Stimulated activated CD8-positive, alpha-beta memory T cell treated with anti-CD3 and anti-CD28 coated beads, Interleukin-12 subunit alpha, Interleukin-12 subunit beta, amount 100 ng/mL, for 1 hour (primary cell): ENCODE data around the gene CD207.
"Not testable (repeated sequence)": the region's sequence is repeated elsewhere in the genome, so short reads cannot be mapped to it uniquely, and the experiment has no call there.

Source experiments
- DNase-seq: peaks from one replicate; pipeline ENCODE4 v3.0.0-alpha.2; 2020; ENCODE audit warnings: low read depth

The CD207 gene

GRCh38 chr2:70828914-70829824 lies 6.4 kb downstream of the CD207 start:
- DNase-seq: no peak

- no peak for DNase-seq
Measured at GRCh38 chr2:70828115-70828514, 7.5 kb downstream of the CD207 start.

DNA sequence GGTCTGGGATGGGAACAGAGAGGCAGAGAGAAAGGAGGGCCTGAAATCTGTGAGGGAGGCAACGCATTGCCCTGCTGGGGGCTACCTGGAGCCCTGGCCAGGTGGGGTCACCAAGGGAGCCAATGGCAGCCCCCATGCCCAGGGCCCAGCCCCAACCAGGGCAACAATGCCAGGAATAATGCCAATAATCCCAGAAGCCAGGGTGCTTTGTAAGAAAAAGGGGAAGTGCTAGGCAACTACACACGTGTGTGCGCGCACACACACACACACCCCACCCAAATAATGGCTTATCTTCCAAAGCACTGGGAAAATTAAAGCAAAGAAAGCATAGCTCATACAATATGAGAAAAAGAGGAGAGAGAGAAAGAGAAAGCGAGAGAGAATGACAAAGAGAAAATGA lies 8.2 kb downstream of the CD207 start:
- no peak for DNase-seq

- no peak for DNase-seq
Measured at GRCh38 chr2:70826696-70827350, 8.8 kb downstream of the CD207 start.

DNA sequence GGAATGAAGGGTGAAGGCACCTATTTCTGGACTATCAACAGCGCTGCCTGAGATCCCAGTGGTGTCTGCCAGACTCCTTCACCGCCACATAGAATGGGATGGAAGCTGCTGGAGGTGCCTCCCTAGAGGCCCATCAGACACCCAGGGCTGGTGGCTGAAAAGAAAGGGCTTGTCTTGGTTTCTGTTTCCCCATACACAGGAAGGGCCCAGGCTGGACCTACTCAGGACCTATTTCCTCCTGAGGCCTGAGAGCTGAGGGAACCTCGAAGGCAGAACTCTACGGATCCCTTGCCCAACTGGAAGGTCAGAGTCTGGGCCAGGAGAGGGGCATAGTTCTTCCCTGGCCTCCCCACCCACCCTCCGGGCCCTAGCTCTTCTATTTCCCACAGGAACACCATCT lies 12.4 kb downstream of the CD207 start:
- DNase-seq: no peak

DNA sequence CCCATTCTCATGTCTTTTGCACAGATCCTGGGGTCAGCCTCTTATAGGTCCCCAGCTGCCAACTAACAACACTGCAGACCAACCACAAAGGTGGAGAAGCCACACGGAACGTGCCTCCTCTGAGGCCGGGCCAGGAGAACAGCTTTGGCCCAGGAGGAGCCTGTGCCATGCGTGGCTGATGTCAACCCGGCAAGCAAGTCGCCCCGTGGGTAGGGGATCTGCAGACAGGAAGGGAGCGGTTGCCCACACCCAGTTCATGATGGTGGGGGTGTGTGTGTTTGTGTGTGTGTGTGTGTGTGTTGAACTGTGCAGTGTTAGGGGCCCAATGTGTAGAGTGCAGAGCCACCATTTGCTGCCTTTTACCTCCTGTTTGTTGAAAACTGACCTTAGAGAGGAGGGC lies 12.8 kb downstream of the CD207 start:
- no peak for DNase-seq

DNA sequence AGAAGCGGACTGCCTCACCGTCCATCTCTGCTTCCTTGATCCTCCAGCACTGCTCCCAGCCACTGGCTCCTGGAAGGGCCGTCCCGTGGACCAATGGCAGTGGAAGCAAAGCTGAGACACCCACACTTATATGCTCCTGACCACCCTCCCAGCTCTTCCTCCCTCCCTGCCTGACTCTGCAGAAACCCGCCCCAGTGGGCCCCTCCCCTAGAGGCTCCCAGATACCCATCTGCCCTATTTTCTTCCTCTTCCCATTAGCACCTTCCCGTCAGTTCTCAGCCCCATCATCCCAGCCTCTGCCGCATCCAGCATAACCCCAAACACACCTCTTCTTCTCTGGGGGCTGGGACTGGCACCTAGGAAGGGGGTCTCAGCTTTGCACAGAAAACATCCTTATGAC lies 15.1 kb downstream of the CD207 start, which contains the start of gene CLEC4F:
Gene CLEC4F (minus strand): TSS at position 101 of the 400 bp plus-strand sequence. CDS start 76 bp downstream, at position 25.
- no peak for DNase-seq

DNA sequence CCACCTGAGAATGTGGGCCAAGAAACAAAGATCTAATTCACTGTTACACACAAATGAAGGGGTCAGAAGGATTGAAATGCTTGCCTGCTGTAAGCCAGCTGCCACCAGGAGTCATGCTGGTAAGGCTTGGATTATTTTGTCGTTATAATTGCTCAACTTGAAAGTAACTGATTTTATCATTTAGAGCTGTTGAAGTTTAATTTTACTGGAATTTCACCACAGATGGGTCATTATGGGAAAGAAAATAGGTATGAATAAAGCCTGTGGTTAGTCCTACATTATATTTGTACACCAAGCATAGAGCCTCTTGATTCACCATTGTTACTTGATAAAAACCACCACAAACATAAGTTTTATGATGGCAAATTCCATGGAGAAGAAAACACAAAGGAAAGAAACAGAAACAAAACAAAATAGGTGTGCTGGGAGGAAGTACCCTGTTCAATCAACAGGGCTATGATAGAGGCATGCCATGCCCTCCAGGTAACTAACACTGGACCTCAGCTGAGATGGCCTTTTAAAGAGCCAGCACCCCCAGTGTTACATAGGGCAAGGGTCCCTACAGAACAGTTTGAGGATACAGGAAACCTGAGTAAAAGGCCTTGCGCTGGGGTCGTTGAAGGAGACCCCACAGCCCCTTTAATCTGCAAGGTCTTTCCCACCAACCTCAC lies 18.2 kb downstream of the CD207 start:
- no peak for DNase-seq

DNA sequence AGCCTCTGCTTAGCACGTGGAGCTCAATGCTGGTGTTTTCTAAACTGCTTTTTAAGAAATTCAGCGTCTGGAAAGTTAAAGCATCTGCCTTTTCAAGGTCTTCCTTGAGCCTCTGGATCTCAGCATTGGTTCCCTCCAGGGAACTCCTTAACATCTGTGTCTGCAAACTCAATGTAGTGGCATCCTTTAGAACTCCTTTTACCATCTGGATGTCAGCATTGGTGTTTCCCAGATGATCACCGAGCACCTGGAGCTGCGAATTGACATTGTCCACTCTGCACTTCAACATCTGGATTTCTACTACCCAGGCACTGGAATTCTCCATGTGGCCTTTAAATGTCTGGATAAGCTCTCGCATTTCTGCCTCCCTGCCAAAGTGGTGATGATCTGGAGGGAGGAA lies 18.9 kb downstream of the CD207 start:
- no peak for DNase-seq

- DNase-seq: no peak
Measured at GRCh38 chr2:70808983-70809958, 26.3 kb downstream of the CD207 start.

GRCh38 chr2:70807828-70808118 lies 27.8 kb downstream of the CD207 start:
- no peak for DNase-seq

- DNase-seq: no peak
Measured at GRCh38 chr2:70807102-70807827, 28.4 kb downstream of the CD207 start.

- DNase-seq: no peak
Measured at GRCh38 chr2:70806620-70807019, 29.0 kb downstream of the CD207 start.

DNA sequence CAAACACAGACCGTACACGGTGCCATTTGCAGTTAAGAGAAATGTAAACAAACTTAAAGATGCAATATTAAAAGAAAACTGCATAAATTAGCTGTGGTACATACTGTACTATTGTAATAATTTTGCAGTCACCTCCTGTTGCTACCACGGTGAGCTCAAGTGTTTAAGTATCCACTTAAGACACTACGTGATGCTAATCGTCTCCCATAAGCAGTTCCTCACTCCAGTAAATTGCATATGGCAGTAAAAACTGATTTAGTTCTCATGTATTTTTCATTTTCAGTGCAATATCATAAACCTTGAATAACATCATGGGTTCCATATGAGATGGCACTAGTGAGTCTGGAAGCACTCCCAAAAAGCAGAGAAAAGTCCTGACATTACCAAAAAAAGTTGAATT lies 29.6 kb downstream of the CD207 start:
- no peak for DNase-seq

DNA sequence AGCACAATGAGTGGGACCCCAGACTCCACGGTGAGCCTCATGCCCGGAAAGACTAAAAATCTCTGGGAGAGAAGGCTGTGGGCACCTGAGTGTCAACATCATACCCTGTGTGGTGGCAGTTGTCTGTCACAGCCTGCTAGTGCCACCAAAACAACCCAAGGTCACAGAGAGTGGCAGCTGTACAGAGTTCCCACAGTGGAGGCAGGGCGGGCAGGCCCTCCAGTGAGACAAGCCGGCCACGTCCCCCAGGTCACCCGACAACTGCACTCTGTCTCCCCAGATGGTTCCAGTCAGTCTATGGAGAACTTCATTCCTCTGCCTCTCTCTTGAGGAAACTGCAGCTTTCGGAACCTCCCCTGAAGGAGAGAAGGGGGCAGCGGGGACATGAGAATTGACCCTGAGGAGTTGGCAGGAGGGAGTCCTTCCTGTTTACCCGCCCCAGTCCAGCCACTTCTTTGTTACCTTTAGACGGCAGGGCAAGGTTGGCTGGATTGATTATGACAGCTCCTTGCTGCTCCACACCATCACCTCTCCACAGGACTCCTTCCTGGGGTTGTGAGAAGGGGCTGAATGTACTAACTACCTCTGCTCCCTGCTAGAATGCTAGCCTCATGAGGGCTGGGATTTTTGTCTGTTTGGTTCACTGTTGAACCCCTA lies 33.9 kb downstream of the CD207 start:
- DNase-seq: no peak

GRCh38 chr2:70799706-70800105 lies 35.9 kb downstream of the CD207 start:
- no peak for DNase-seq

- DNase-seq: not testable (repeated sequence)
Measured at GRCh38 chr2:70797996-70798395, 37.6 kb downstream of the CD207 start.

- DNase-seq: no peak
Measured at GRCh38 chr2:70797506-70797905, 38.1 kb downstream of the CD207 start.

DNA sequence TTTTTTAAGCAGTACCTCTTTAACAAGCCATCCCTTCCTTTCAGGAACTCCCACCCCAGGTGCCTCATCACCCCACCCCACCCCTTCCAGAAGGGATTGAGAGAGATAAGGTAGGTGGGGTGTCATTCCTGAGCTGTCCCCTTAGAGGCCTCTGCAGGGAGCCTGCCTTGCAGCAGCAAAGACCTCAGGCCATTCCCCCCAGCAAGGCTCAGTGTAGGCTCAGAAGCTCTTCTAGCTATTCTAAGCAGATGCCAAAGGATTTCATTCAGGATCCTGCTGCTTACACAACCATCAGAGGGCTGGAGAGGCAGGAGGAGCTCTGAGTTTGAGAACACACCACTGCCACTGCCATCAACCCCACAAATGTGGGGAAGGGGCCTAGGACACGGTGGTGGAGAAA lies 39.4 kb downstream of the CD207 start:
- no peak for DNase-seq

- no peak for DNase-seq
Measured at GRCh38 chr2:70795164-70795995, 40.2 kb downstream of the CD207 start.
